Liver (tissue), 9 donors: ENCODE data around the gene NBAS. TPM values are rescaled to one million over a fixed set of nuclear protein-coding genes. Genes with fewer than 3 reads are reported as not detected.

Experiments used
- DNase-seq: peaks from one replicate; pipeline ENCODE4 v3.0.0-alpha.2; 2017; ENCODE audit warnings: low spot score
- H3K27ac ChIP-seq, 2 donors: one replicate each; pipeline ENCODE4 v1.7.0; 2013; ENCODE audit warnings: inconsistent platforms in 2 of 2, low read length in 2 of 2, control low read depth in 1 of 2, low read depth in 1 of 2, mild to moderate bottlenecking in 1 of 2
- H3K27me3 ChIP-seq, 4 donors: one replicate each; pipeline versions ENCODE4 v1.6.1 to v1.7.0; 2013; ENCODE audit warnings: low read length in 3 of 4, inconsistent platforms in 1 of 4, mild to moderate bottlenecking in 1 of 4, moderate library complexity in 1 of 4; ENCODE audit not compliant: control insufficient read depth in 4 of 4, insufficient read depth in 4 of 4
- H3K36me3 ChIP-seq, 4 donors: one replicate each; pipeline versions ENCODE4 v1.6.1 to v1.7.0; 2013; ENCODE audit warnings: low read length in 3 of 4, mild to moderate bottlenecking in 3 of 4, low read depth in 1 of 4, moderate library complexity in 1 of 4; ENCODE audit not compliant: control insufficient read depth in 4 of 4, insufficient read depth in 3 of 4
- H3K4me1 ChIP-seq, 4 donors: one replicate each; pipeline versions ENCODE4 v1.6.1 to v1.7.0; 2013; ENCODE audit warnings: low read length in 3 of 4, mild to moderate bottlenecking in 3 of 4, moderate library complexity in 1 of 4; ENCODE audit not compliant: control insufficient read depth in 4 of 4, insufficient read depth in 4 of 4
- H3K4me3 ChIP-seq, 3 donors: one replicate each; pipeline versions ENCODE4 v1.6.1 to v1.7.0; 2013; ENCODE audit warnings: low read length in 3 of 3, control low read depth in 1 of 3, low read depth in 1 of 3, mild to moderate bottlenecking in 1 of 3
- H3K9ac ChIP-seq, 2 donors: one replicate each; pipeline ENCODE4 v1.7.0; 2013; ENCODE audit warnings: low read length in 2 of 2, mild to moderate bottlenecking in 2 of 2, moderate library complexity in 2 of 2, control low read depth in 1 of 2, low read depth in 1 of 2
- H3K9me3 ChIP-seq, 4 donors: one replicate each; pipeline versions ENCODE4 v1.6.1 to v1.7.0; 2013; ENCODE audit warnings: low read length in 3 of 4; ENCODE audit not compliant: control insufficient read depth in 4 of 4
- ATF3 ChIP-seq: IDR thresholded peaks from 2 replicates; pipeline ENCODE4 v1.6.1; 2016; ENCODE audit warnings: antibody characterized with exemption
- EGR1 ChIP-seq, 2 donors: IDR thresholded peaks; 2 replicates each; pipeline ENCODE4 v1.6.1; 2016 to 2018; ENCODE audit warnings: antibody characterized with exemption in 2 of 2, low read depth in 2 of 2
- FOXA1 ChIP-seq: IDR thresholded peaks from 2 replicates; pipeline ENCODE4 v1.6.1; 2016; ENCODE audit warnings: antibody characterized with exemption
- FOXA2 ChIP-seq: IDR thresholded peaks from 2 replicates; pipeline ENCODE4 v1.6.1; 2016; ENCODE audit warnings: antibody characterized with exemption
- GABPA ChIP-seq, 2 donors: IDR thresholded peaks in 1 of 2; conservative IDR thresholded peaks in 1 of 2; 2 replicates each; pipeline ENCODE4 v1.6.1; 2016; ENCODE audit warnings: antibody characterized with exemption in 2 of 2, mild to moderate bottlenecking in 1 of 2, moderate library complexity in 1 of 2
- HNF4A ChIP-seq, 2 donors: conservative IDR thresholded peaks; 2 replicates each; pipeline ENCODE4 v1.6.1; 2016; ENCODE audit warnings: antibody characterized with exemption in 2 of 2, mild to moderate bottlenecking in 2 of 2
- HNF4G ChIP-seq: IDR thresholded peaks from 2 replicates; pipeline ENCODE4 v1.6.1; 2016; ENCODE audit warnings: antibody characterized with exemption
- JUND ChIP-seq, 2 donors: IDR thresholded peaks; 2 replicates each; pipeline ENCODE4 v1.6.1; 2016; ENCODE audit warnings: antibody characterized with exemption in 2 of 2
- MAX ChIP-seq: IDR thresholded peaks from 2 replicates; pipeline ENCODE4 v1.6.1; 2016; ENCODE audit warnings: antibody characterized with exemption
- NR2F2 ChIP-seq: IDR thresholded peaks from 2 replicates; pipeline ENCODE4 v1.6.1; 2016; ENCODE audit warnings: antibody characterized with exemption
- RAD21 ChIP-seq, 2 donors: IDR thresholded peaks; 2 replicates each; pipeline ENCODE4 v1.6.1; 2016; ENCODE audit warnings: antibody characterized with exemption in 2 of 2, mild to moderate bottlenecking in 2 of 2
- REST ChIP-seq: IDR thresholded peaks from 2 replicates; pipeline ENCODE4 v1.6.1; 2016; ENCODE audit warnings: antibody characterized with exemption, mild to moderate bottlenecking
- RXRA ChIP-seq, 2 donors: IDR thresholded peaks; 2 replicates each; pipeline ENCODE4 v1.6.1; 2017 to 2018; ENCODE audit warnings: antibody characterized with exemption in 2 of 2, mild to moderate bottlenecking in 1 of 2
- SP1 ChIP-seq: IDR thresholded peaks from 2 replicates; pipeline ENCODE4 v1.6.1; 2018; ENCODE audit warnings: antibody characterized with exemption, mild to moderate bottlenecking
- TAF1 ChIP-seq: conservative IDR thresholded peaks from 2 replicates; pipeline ENCODE4 v1.6.1; 2016; ENCODE audit warnings: antibody characterized with exemption, mild to moderate bottlenecking
- ZBTB33 ChIP-seq: IDR thresholded peaks from 2 replicates; pipeline ENCODE4 v1.6.1; 2016; ENCODE audit warnings: antibody characterized with exemption
- WGBS: extraction: QIAGEN DNeasy Blood & Tissue Kit; methylation state at CpG from one replicate; pipeline ENCODE4 v1.1.7; 2013; 5-methylcytosine and 5-hydroxymethylcytosine counted together
- polyA plus RNA-seq, 2 donors: library from polyadenylated mRNA; stranded (reverse) in 1 of 2; unstranded in 1 of 2; fragments of 200-250 nt in 1 of 2; fragments of >200 nt in 1 of 2; fragmentation: Nextera tagmentation in 1 of 2; extraction: Ambion mirVana in 1 of 2; gene quantifications; one replicate each; pipeline versions ENCODE4 v1.2.1 to v1.2.3, GENCODE V29; 2013 to 2015
- total RNA-seq, 2 donors: library from RNA; depleted of rRNA; stranded (reverse); fragments of >200 nt; gene quantifications; one replicate each; pipeline ENCODE4 v1.2.3, GENCODE V29; 2014
- donor health status: healthy.
- donor health status: healthy.
- donor health status: healthy.
- donor health status: healthy.
- donor health status: healthy.

The NBAS gene
- total and polyA plus RNA-seq, 4 donors = 10.5 to 40.0 (median 18.9) TPM

- no peak for DNase-seq
- H3K27me3 ChIP-seq = no peaks in the 10 kb centered on the region
- TF ChIP-seq RAD21 (IDR thresholded peaks at IDR 0.05) (no peak), FOXA1 (no peak), NR2F2 (no peak), SP1 (no peak), REST (no peak), HNF4G (no peak), JUND (IDR thresholded peaks at IDR 0.05) (no peak), HNF4A (conservative IDR thresholded peaks at IDR 0.05) (no peak), GABPA (IDR thresholded peaks at IDR 0.05 in 1 of 2, conservative IDR thresholded peaks at IDR 0.05 in 1 of 2) (no peak), EGR1 (IDR thresholded peaks at IDR 0.05; ENCODE audit: low read depth in 2 of 2) (no peak), ATF3 (no peak), TAF1 (no peak), RXRA (IDR thresholded peaks at IDR 0.05) (no peak)
- H3K4me1 ChIP-seq = no peaks in the 10 kb centered on the region
- peaks cover 0 to 11% (median 2%) of the 10 kb centered on the region in 4 donors for H3K36me3 ChIP-seq
- no peak overlapping the region for H3K27ac ChIP-seq
- no peak overlapping the region for H3K4me3 ChIP-seq
- H3K9me3 ChIP-seq = no peaks in the 10 kb centered on the region
- WGBS = 54% methylated on average over 2 of the region's 2 CpGs
- no peak overlapping the region for H3K9ac ChIP-seq
Observed at GRCh38 chr2:15281681-15282080, 279.5 kb downstream of the NBAS start.

GRCh38 chr2:15279201-15279876, 281.8 kb downstream of the NBAS start:
- TF ChIP-seq EGR1 (IDR thresholded peaks at IDR 0.05; ENCODE audit: low read depth in 2 of 2) (no peak), FOXA1 (no peak), JUND (IDR thresholded peaks at IDR 0.05) (no peak), NR2F2 (no peak), REST (no peak), TAF1 (no peak), HNF4G (no peak), RAD21 (IDR thresholded peaks at IDR 0.05) (no peak), ZBTB33 (no peak), RXRA (IDR thresholded peaks at IDR 0.05) (no peak), FOXA2 (no peak), HNF4A (conservative IDR thresholded peaks at IDR 0.05) (no peak), MAX (no peak), ATF3 (no peak)
- Histone ChIP-seq H3K9ac (no peak overlapping the region), H3K4me1 (no peaks in the 10 kb centered on the region), H3K27ac (no peak overlapping the region), H3K27me3 (no peaks in the 10 kb centered on the region), H3K36me3 (peaks cover 0 to 23% (median 5%) of the 10 kb centered on the region in 4 donors), H3K4me3 (no peak overlapping the region), H3K9me3 (no peaks in the 10 kb centered on the region)
- no peak for DNase-seq
- 91% methylated on average over 2 of the region's 2 CpGs for WGBS
